Hematopoietic multipotent progenitor cell (in vitro differentiated cells): ENCODE data around the gene BMPR1B. TPM values are rescaled to one million over a fixed set of nuclear protein-coding genes. Genes with fewer than 3 reads are reported as not detected.
"Not testable (repeated sequence)": the region's sequence is repeated elsewhere in the genome, so short reads cannot be mapped to it uniquely, and the experiment has no call there.

ENCODE experiments used
- DNase-seq, 3 donors: peaks; one replicate each; pipeline ENCODE4 v3.0.0-alpha.2; 2011 to 2015; ENCODE audit warnings: low read depth in 2 of 3, low spot score in 2 of 3
- total RNA-seq: library from RNA; depleted of rRNA; stranded (reverse); fragments of >200 nt; gene quantifications from one replicate; pipeline ENCODE4 v1.2.3, GENCODE V29; 2012

The BMPR1B gene
- total RNA-seq, 1 donor, result 2.4 TPM

GRCh38 chr4:94831607-94832006 is 73.9 kb downstream of the BMPR1B start:
- no peak for DNase-seq

DNA sequence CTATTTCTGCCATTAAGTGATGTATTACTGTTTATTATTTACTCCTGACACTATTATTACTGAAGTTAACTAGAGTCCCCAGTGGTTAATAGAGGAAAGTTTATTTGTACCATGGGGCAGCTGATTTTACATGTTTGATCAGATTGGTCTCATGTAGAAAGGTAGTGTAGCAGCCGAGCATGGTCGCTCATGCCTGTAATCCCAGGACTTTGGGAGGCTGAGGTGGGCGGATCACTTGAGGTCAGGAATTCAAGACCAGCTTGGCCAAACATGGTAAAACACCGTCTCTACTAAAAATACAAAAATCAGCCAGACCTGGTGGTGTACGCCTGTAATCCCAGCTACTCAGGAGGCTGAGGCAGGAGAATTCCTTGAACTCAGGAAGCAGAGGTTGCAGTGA is 74.6 kb downstream of the BMPR1B start:
- not testable (repeated sequence) for DNase-seq

DNA sequence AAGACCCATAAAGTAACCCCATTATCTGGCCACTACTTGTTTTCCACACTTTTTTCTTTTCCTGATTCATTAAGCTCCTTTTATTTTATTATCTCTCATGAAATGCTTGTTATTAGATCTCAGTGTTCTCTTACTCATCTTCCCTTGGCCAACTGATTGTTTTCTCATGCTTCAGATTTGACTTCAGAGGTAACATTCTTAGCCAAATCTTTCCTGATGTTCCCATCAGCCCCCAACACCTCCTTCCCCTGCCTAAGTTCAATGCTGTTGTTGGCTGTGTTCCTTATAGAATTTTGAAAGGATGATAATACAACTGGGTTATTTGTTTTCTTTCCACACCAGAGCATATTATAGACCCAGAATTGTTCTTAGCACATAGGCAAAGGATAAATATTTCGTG is 75.6 kb downstream of the BMPR1B start:
- DNase-seq, result no peak

GRCh38 chr4:94834501-94834900 is 76.7 kb downstream of the BMPR1B start:
- no peak for DNase-seq

GRCh38 chr4:94841166-94841863 is 83.6 kb downstream of the BMPR1B start:
- not testable (repeated sequence) for DNase-seq

DNA sequence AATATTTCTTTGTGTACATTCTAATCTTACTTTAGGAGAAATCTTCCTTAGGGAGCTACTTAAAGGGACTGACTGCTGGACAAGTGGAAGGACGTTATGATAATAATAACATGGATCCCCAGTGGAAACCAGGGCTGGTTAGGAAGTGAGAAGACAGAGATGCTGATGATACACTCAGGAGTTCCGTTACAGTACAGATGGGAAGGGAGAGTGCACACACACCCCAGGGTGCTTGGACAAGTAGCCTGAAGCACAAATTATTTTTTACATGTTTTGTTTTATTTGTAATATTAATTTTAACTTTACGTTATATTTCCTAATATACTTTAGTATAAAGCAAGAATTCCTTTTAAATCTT is 84.1 kb downstream of the BMPR1B start:
- DNase-seq, result no peak

DNA sequence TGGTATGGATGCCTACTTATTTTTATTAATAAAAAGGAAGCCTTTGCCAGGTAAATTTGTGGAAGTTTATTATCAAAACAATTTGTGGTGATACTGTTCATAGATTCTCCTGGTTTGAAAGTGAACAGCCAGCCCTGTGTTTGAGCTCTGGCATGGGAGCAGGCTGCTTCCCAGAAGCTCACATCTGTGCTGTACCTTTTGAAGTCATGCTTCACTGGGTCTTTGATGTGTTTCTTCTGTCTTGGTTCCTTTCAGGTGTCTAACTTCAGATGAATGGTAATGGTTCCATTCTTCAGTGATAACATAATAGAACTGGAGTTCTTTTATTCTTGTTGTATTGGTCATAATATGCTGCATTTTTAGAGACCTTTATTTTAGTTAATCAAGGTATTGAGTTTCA is 85.5 kb downstream of the BMPR1B start:
- no peak for DNase-seq

GRCh38 chr4:94848326-94848725 is 90.6 kb downstream of the BMPR1B start:
- DNase-seq, result no peak

GRCh38 chr4:94849901-94850300 is 92.1 kb downstream of the BMPR1B start:
- no peak for DNase-seq

DNA sequence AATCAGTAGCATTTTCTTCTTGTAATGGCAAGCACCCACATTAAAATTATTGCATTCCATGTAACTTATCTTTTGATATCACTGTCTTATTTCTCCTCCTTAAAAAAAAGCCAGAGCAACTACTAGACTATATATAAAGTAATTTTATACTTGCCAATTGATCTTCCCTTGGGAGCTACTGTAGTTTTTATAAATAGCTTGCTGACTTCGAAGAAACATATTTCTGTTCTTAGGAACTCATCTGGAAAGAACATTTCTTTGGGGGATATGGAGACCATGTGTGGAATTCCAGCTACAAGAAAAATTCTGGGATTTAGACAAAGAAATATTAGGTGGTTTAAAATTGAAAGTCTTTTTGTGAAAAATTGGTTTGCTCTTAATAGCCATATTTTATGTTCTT is 94.9 kb downstream of the BMPR1B start:
- DNase-seq, result no peak

- DNase-seq, result no peak
Observed at GRCh38 chr4:94856030-94856429, 98.3 kb downstream of the BMPR1B start.

- DNase-seq, result peak in 1 of 3 donors; percentile 41
Observed at GRCh38 chr4:94870146-94870545, 112.4 kb downstream of the BMPR1B start.

GRCh38 chr4:94871644-94872305 is 114.0 kb downstream of the BMPR1B start:
- no peak for DNase-seq

GRCh38 chr4:94877973-94878372 is 120.2 kb downstream of the BMPR1B start:
- DNase-seq, result no peak

GRCh38 chr4:94880956-94881355 is 123.2 kb downstream of the BMPR1B start:
- DNase-seq, result no peak

- no peak for DNase-seq
Observed at GRCh38 chr4:94882756-94883155, 125.0 kb downstream of the BMPR1B start.

DNA sequence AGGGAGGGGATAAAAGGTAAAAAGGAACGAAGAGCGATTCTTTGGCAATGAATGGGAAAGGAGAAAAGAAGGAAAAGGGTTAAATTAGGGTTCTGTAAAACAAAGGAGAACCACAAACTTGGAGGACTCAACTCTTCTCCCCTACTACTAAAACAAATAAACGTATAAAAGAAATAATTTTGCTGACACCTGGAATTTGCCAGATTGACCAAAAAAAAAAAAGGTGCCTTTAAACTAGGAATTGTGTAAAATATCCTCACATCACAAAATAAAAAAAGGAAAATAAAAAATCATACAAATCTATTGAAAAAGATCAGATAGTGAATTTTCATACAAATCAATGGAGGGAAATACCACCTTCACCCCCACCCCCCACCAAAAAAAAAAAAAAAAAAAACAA is 129.3 kb downstream of the BMPR1B start:
- no peak for DNase-seq

- no peak for DNase-seq
Observed at GRCh38 chr4:94889523-94889922, 131.8 kb downstream of the BMPR1B start.

DNA sequence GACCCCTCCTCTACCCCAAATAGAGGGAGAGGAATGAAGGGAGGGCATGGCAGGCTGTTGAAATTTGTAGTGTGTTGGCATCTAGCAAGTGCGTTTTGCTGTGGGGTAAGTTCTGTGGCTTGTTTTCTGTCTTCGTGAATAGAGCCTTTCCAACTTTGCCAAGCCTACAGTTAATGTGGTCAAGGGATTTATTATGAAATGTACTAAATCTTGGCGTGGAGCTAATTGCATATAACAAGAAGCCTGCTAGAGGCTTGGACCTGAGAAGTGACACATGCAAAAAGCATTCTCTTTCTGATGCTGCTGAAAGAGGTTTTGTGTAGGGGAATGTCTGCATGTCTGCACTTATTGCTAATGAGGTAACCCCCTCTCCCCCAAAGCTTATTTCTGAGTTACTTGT is 132.2 kb downstream of the BMPR1B start:
- DNase-seq, result no peak

DNA sequence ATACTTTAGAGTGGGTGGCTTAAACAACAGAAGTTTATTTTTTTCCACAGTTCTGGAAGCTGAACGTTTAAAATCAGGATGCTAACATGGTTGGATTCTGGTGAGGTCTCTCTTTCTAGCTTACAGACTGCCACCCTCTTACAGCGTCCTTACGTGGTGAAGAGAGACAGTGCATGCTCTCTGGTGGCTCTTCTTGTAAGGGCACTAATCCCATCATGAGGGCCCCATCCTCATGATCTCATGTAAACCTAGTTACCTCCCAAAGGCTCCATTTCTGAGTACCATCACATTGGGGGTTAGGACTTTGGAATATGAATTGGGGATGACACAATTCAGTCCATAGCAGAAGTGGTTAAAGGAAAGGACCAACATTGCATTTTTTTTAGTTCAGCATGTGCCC is 132.8 kb downstream of the BMPR1B start:
- no peak for DNase-seq

GRCh38 chr4:94892051-94892450 is 134.3 kb downstream of the BMPR1B start:
- no peak for DNase-seq

DNA sequence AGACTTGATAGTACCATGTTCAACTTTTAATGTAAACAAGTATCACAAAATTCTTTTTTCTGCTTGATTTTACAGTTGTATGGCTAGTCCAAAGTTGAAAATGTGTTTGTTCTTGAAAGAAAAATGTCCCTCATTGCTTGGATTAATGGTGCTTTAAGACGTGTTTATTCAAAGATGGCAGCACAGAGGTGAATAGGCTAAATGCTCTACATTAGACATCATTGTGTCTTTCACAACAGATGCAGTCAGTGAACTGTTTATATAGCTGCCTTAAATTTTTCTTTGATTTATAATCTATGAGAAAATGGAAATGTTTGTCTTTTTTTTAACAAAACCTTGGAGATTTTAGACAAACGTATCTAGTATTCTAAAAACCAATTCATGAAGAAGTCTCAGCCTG is 137.3 kb downstream of the BMPR1B start:
- DNase-seq, result no peak

DNA sequence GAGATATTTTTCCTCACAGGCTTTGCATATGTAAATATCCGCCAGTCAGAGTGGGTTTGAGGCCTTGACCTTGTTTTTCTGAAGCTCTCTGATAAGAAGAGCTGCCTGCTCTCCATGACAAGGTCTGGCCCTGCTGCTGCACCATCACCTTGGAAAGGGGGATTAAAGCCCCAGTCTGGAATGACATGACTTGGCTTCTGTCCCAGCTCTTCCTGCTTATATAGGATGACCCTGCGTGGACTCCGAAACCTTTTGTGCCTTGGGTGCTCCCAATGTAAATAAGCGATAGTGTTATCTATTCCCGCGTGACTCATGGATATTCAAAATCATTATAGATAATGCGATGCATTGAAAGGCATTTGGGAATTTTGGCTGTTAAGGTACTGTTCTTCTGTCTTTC is 139.3 kb downstream of the BMPR1B start:
- no peak for DNase-seq
